Erythroblast (primary cell): ENCODE results near the gene SLC26A3.

Experiments
- GATA1 ChIP-seq: IDR thresholded peaks from 2 replicates; pipeline ENCODE4 v1.6.1; 2011; ENCODE audit warnings: low read depth, mild to moderate bottlenecking, control low read depth, low read length, moderate library complexity
- POLR2A ChIP-seq: IDR thresholded peaks from 2 replicates; pipeline ENCODE4 v1.6.1; 2011; ENCODE audit warnings: mild to moderate bottlenecking, low read length

DNA sequence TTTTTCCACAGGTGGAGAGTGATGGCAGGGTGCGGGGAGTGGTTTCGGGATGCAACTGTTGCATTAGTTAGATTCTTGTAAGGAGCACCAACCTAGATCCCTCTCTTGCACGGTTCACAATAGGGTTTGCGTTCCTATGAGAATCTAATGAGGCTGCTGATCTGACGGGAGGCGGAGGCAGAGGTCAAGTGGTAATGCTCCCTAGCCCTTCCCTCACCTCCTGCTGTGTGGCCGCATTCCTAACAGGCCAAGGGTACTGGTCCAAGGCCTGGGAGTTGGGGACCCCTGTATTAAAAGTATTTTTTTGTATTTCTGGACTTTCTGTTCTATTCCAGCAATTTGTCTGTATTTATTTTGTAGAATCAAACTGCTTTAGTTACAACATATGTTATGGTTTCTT is 51.9 kb downstream of the SLC26A3 start:
- TF ChIP-seq POLR2A (no peak), GATA1 (no peak)
